ENCODE results near the gene KRTAP12-1. TPM values are rescaled to one million over a fixed set of nuclear protein-coding genes. Genes with fewer than 3 reads are reported as not detected.

The KRTAP12-1 gene
- total RNA-seq, 4 donors from 2014 or later: not detected

GRCh38 chr21:44696572-44696971 is 14.6 kb upstream of the KRTAP12-1 start:
- 73 to 74% methylated on average over 10 of the region's 10 CpGs for WGBS, 2 donors
- Histone ChIP-seq H3K4me3 (no peak overlapping the region), H3K4me1 (no peaks in the 10 kb centered on the region), H3K27ac (no peak overlapping the region), H3K9me3 (peaks cover 0 to 34% (median 8%) of the 10 kb centered on the region in 4 donors), H3K27me3 (peaks cover 0 to 53% of the 10 kb centered on the region in 2 donors), H3K36me3 (no peaks in the 10 kb centered on the region)
- DNase-seq (ENCODE audit: low spot score in 2 of 2): no peak
- TF ChIP-seq EP300 (IDR thresholded peaks at IDR 0.05) (no peak), POLR2A (IDR thresholded peaks at IDR 0.05) (no peak), CTCF (IDR thresholded peaks at IDR 0.05) (no peak)

- no peaks in the 10 kb centered on the region for H3K4me1 ChIP-seq
- no peak for DNase-seq (ENCODE audit: low spot score in 2 of 2)
- 73 to 85% methylated on average over 6 to 8 of the region's 8 CpGs for WGBS, 2 donors
- no peak overlapping the region for H3K4me3 ChIP-seq
- peaks cover 0 to 34% (median 8%) of the 10 kb centered on the region in 4 donors for H3K9me3 ChIP-seq
- no peaks in the 10 kb centered on the region for H3K36me3 ChIP-seq
- no peak overlapping the region for H3K27ac ChIP-seq
- TF ChIP-seq CTCF (IDR thresholded peaks at IDR 0.05): no peak
- TF ChIP-seq POLR2A (IDR thresholded peaks at IDR 0.05): no peak
- TF ChIP-seq EP300 (IDR thresholded peaks at IDR 0.05): no peak
- peaks cover 0 to 44% of the 10 kb centered on the region in 2 donors for H3K27me3 ChIP-seq
Measured at GRCh38 chr21:44695641-44696040, 13.7 kb upstream of the KRTAP12-1 start.

- Histone ChIP-seq H3K36me3 (no peaks in the 10 kb centered on the region), H3K4me1 (no peaks in the 10 kb centered on the region), H3K27me3 (peaks cover 0 to 39% of the 10 kb centered on the region in 2 donors), H3K27ac (no peak overlapping the region), H3K4me3 (no peak overlapping the region), H3K9me3 (peaks cover 0 to 34% (median 8%) of the 10 kb centered on the region in 4 donors)
- no peak for TF ChIP-seq POLR2A (IDR thresholded peaks at IDR 0.05)
- TF ChIP-seq CTCF (IDR thresholded peaks at IDR 0.05): no peak
- no peak for TF ChIP-seq EP300 (IDR thresholded peaks at IDR 0.05)
- DNase-seq (ENCODE audit: low spot score in 2 of 2): no peak
- WGBS, 2 donors: 58 to 61% methylated on average over 8 of the region's 8 CpGs
Measured at GRCh38 chr21:44695184-44695583, 13.2 kb upstream of the KRTAP12-1 start.

- Histone ChIP-seq H3K4me1 (no peaks in the 10 kb centered on the region), H3K9me3 (peaks cover 0 to 34% (median 8%) of the 10 kb centered on the region in 4 donors), H3K27ac (no peak overlapping the region), H3K4me3 (no peak overlapping the region), H3K27me3 (peaks cover 0 to 35% of the 10 kb centered on the region in 2 donors), H3K36me3 (no peaks in the 10 kb centered on the region)
- 71% methylated on average over 10 to 11 of the region's 11 CpGs for WGBS, 2 donors
- DNase-seq (ENCODE audit: low spot score in 2 of 2): no peak
- TF ChIP-seq EP300 (IDR thresholded peaks at IDR 0.05): no peak
- no peak for TF ChIP-seq CTCF (IDR thresholded peaks at IDR 0.05)
- TF ChIP-seq POLR2A (IDR thresholded peaks at IDR 0.05): no peak
Measured at GRCh38 chr21:44694776-44695175, 12.8 kb upstream of the KRTAP12-1 start.

- no peaks in the 10 kb centered on the region for H3K36me3 ChIP-seq
- TF ChIP-seq EP300 (IDR thresholded peaks at IDR 0.05) (no peak), POLR2A (IDR thresholded peaks at IDR 0.05) (no peak)
- H3K9me3 ChIP-seq: peaks cover 0 to 34% (median 8%) of the 10 kb centered on the region in 4 donors
- H3K27me3 ChIP-seq: peaks cover 0 to 24% of the 10 kb centered on the region in 2 donors
- no peaks in the 10 kb centered on the region for H3K4me1 ChIP-seq
- WGBS, 2 donors: 50 to 78% methylated on average over 2 of the region's 2 CpGs
- H3K27ac ChIP-seq: no peak overlapping the region
- H3K4me3 ChIP-seq: no peak overlapping the region
- no peak for DNase-seq (ENCODE audit: low spot score in 2 of 2)
Measured at GRCh38 chr21:44692798-44693512, 11.0 kb upstream of the KRTAP12-1 start.

Data from tibial nerve (tissue), 4 donors.